Transverse colon (tissue), 4 donors: ENCODE results near the gene DDI2. TPM values are rescaled to one million over a fixed set of nuclear protein-coding genes. Genes with fewer than 3 reads are reported as not detected.

Source experiments
- DNase-seq: peaks from one replicate; pipeline ENCODE4 v3.0.0-alpha.2; 2019
- H3K27ac ChIP-seq, 4 donors: fragments of 200-600 bp; sonication (generic); 2 replicates each; pipeline ENCODE4 v1.5.1; 2016 to 2018; ENCODE audit warnings: inconsistent platforms in 4 of 4
- H3K27me3 ChIP-seq: fragments of 200-600 bp; sonication (generic); 2 replicates; pipeline ENCODE4 v1.5.1; 2017; ENCODE audit warnings: inconsistent platforms
- H3K36me3 ChIP-seq, 4 donors: fragments of 200-600 bp; sonication (generic); 2 replicates each; pipeline ENCODE4 v1.5.1; 2017 to 2019; ENCODE audit warnings: inconsistent platforms in 4 of 4
- H3K4me1 ChIP-seq, 4 donors: fragments of 200-600 bp; sonication (generic); 2 replicates each; pipeline ENCODE4 v1.5.1; 2017 to 2020; ENCODE audit warnings: inconsistent platforms in 4 of 4
- H3K4me3 ChIP-seq, 4 donors: fragments of 200-600 bp; sonication (generic); 1 replicate in 1 of 4; 2 replicates in 3 of 4; pipeline versions ENCODE4 v1.5.1 to v1.6.1; 2017 to 2019; ENCODE audit warnings: inconsistent platforms in 4 of 4
- H3K9me3 ChIP-seq, 2 donors: fragments of 200-600 bp; sonication (generic); 2 replicates each; pipeline ENCODE4 v1.5.1; 2017 to 2019; ENCODE audit warnings: inconsistent platforms in 2 of 2
- CTCF ChIP-seq, 5 experiments: fragments of 200-600 bp in 3 of 5; fragments of 450-650 bp in 2 of 5; sonication (generic) in 3 of 5; IDR thresholded peaks; 1 replicate in 2 of 5; 2 replicates in 3 of 5; pipeline ENCODE4 v1.5.1; 2016 to 2017; ENCODE audit warnings: antibody characterized with exemption in 5 of 5, inconsistent platforms in 3 of 5, mild to moderate bottlenecking in 2 of 5, moderate library complexity in 1 of 5
- EP300 ChIP-seq: sonication (generic); formaldehyde crosslinking; IDR thresholded peaks from one replicate; pipeline ENCODE4 v1.6.1; 2017; ENCODE audit warnings: antibody characterized with exemption, low read depth
- POLR2A ChIP-seq: fragments of 450-650 bp; IDR thresholded peaks from one replicate; pipeline ENCODE4 v1.6.1; 2016; ENCODE audit warnings: antibody characterized with exemption, mild to moderate bottlenecking, moderate library complexity
- POLR2AphosphoS5 ChIP-seq, 3 donors: sonication (generic); formaldehyde crosslinking; IDR thresholded peaks; one replicate each; pipeline ENCODE4 v1.6.1; 2016; ENCODE audit warnings: antibody characterized with exemption in 3 of 3
- WGBS, 2 donors: methylation state at CpG; one replicate each; pipeline ENCODE4 v1.1.5; 2018; ENCODE audit warnings: low coverage in 1 of 2; 5-methylcytosine and 5-hydroxymethylcytosine counted together
- in situ Hi-C, 4 donors: fragments of 200-750 bp; cut with MboI; loops; one replicate each; pipeline versions ENCODE4 v1.15.0 to v1.15.1; 2017; ENCODE audit warnings: low sequenced_read_pairs in 3 of 4, low pct_ligation_motif_present in 1 of 4, low pct_unique_long_range_greater_than_20kb in 1 of 4
- intact Hi-C: fragments of 100-400 bp; cut with DNase I; formaldehyde crosslinking; loops from one replicate; pipeline ENCODE4 v1.15.1; 2023; ENCODE audit warnings: low total_unique reads
- small RNA-seq, 4 donors: library from RNA; depleted of rRNA; stranded (forward); fragments of <200 nt; gene quantifications; one replicate each; pipeline ENCODE3, GENCODE V24; 2016
- total RNA-seq, 4 donors: library from RNA; depleted of rRNA; stranded (reverse); fragments of >200 nt; gene quantifications; one replicate each; pipeline ENCODE4 v1.1.0, GENCODE V29; 2016

The DDI2 gene
- total RNA-seq, 4 donors from 2014 or later = 28.1 to 95.4 (median 42.9) TPM

DNA sequence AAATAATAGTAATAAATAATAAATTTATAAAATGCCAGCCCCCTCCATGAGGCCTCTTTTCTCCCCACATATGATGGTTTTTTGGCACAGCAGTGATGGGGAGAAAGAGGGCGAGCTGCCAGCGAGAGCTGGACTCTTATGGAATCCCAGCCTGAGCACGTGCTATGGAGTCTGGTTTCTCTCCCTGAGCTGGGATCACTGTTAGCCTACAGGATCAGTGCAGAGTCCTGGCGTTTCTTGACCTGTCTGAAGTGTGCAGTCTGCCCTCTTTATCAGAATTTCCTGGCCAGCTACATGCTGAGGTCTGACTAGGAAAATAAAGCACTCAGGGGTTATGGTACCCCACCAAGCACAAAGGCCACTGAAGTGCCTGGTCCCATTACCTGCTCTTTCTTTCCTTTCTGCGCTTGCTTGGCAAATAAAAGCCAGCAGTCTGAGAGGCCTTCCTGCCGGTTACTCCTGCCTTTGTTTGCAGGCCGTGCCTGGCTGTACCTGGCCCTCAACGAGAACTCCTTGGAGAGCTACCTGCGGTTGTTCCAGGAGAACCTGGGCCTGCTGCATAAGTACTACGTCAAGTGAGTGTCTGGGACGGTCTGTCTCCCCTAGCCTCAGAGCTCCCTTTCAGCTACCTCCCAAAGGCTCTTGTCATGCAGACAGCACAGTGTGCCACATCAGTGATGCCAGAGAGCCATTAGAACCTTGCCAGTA, 100.3 kb downstream of the DDI2 start:
- peak overlapping the region in 3 of 4 donors; percentile 21 to 69 (median 44) for H3K27ac ChIP-seq
- in situ Hi-C loops = no loop called here
- H3K4me3 ChIP-seq = no peak overlapping the region
- H3K27me3 ChIP-seq = no peaks in the 10 kb centered on the region
- H3K9me3 ChIP-seq = no peaks in the 10 kb centered on the region
- H3K4me1 ChIP-seq = peaks cover 0 to 23% (median 8%) of the 10 kb centered on the region in 4 donors
- TF ChIP-seq CTCF (IDR thresholded peaks at IDR 0.05) = no peak
- TF ChIP-seq POLR2AphosphoS5 (IDR thresholded peaks at IDR 0.05) = no peak
- TF ChIP-seq POLR2A = no peak
- TF ChIP-seq EP300 = no peak
- 82 to 84% methylated on average over 9 to 11 of the region's 11 CpGs for WGBS, 2 donors
- intact Hi-C loops = no loop called here
- DNase-seq = no peak
- H3K36me3 ChIP-seq = peaks cover 0 to 42% (median 10%) of the 10 kb centered on the region in 4 donors

- intact Hi-C loops (no loop called here), in situ Hi-C loops (no loop called here)
- H3K4me3 ChIP-seq = no peak overlapping the region
- DNase-seq = no peak
- H3K9me3 ChIP-seq = no peaks in the 10 kb centered on the region
- peaks cover 0 to 23% (median 8%) of the 10 kb centered on the region in 4 donors for H3K4me1 ChIP-seq
- peaks cover 0 to 42% (median 10%) of the 10 kb centered on the region in 4 donors for H3K36me3 ChIP-seq
- no peak for TF ChIP-seq CTCF (IDR thresholded peaks at IDR 0.05)
- TF ChIP-seq POLR2AphosphoS5 (IDR thresholded peaks at IDR 0.05) = no peak
- TF ChIP-seq EP300 = no peak
- no peak for TF ChIP-seq POLR2A
- peak overlapping the region in 3 of 4 donors; percentile 21 to 69 (median 44) for H3K27ac ChIP-seq
- 94% methylated on average over 8 of the region's 8 CpGs; no CpG with 5 or more reads in 1 of the 2 donors for WGBS, 2 donors
- no peaks in the 10 kb centered on the region for H3K27me3 ChIP-seq
Measured at GRCh38 chr1:15718199-15718601, 100.9 kb downstream of the DDI2 start.

Small RNA genes within 50 kb of the gene (small RNA-seq; reads per million reads assigned to genes)
- gene AL121992.2 (0 reads per million in 4 donors), gene CD24P1 (0 reads per million in 4 donors), gene RNU7-179P (0 reads per million in 4 donors)

Other genes with a start within 250 kb of the DDI2 start
- gene EFHD2, start 207.6 kb upstream of the DDI2 start, total RNA-seq = 100 to 1,000 TPM in 3 of 4 donors, 10 to 100 TPM in 1; 88.0 to 188 (median 174) TPM
- under 1 TPM in 1 of 4 donors, not detected in 3; 0.64 TPM for gene CTRC, start 179.0 kb upstream of the DDI2 start, total RNA-seq
- gene CELA2A, start 160.7 kb upstream of the DDI2 start, total RNA-seq = not detected
- gene CELA2B, start 141.4 kb upstream of the DDI2 start, total RNA-seq = not detected
- 100 to 1,000 TPM in 1 of 4 donors, 10 to 100 TPM in 3; 19.1 to 151 (median 25.2) TPM for gene CASP9, start 93.2 kb upstream of the DDI2 start, total RNA-seq
- gene DNAJC16, start 90.6 kb upstream of the DDI2 start, total RNA-seq = 10 to 100 TPM in 3 of 4 donors, 1 to 10 TPM in 1; 7.8 to 30.3 (median 19.7) TPM
- gene AGMAT, start 32.4 kb upstream of the DDI2 start, total RNA-seq = 10 to 100 TPM in 2 of 4 donors, 1 to 10 TPM in 2; 6.7 to 24.1 (median 13.7) TPM
- gene PLEKHM2, start 66.9 kb downstream of the DDI2 start, total RNA-seq = 10 to 100 TPM; 27.7 to 40.3 (median 33.0) TPM
- gene SLC25A34, start 118.8 kb downstream of the DDI2 start, total RNA-seq = 10 to 100 TPM; 12.9 to 73.3 (median 36.2) TPM
- 10 to 100 TPM in 3 of 4 donors, 1 to 10 TPM in 1; 1.8 to 30.3 (median 19.2) TPM for gene TMEM82, start 125.0 kb downstream of the DDI2 start, total RNA-seq
- 100 to 1,000 TPM; 140 to 411 (median 311) TPM for gene FBLIM1, start 141.3 kb downstream of the DDI2 start, total RNA-seq
- 1 to 10 TPM in 3 of 4 donors, under 1 TPM in 1; 0.75 to 3.0 (median 1.7) TPM for gene UQCRHL, start 190.2 kb downstream of the DDI2 start, total RNA-seq
- gene SPEN, start 230.2 kb downstream of the DDI2 start, total RNA-seq = 10 to 100 TPM; 28.4 to 81.9 (median 42.6) TPM